HCT116 (cell line): ENCODE data around the gene SETD1A. TPM values are rescaled to one million over a fixed set of nuclear protein-coding genes. Genes with fewer than 3 reads are reported as not detected.

Source experiments
- ATAC-seq: fragments of 200-7000 bp; cut with Tn5 transposase; 2 replicates; pipeline ENCODE4 v1.9.1; 2020; ENCODE audit warnings: mild to moderate bottlenecking, moderate library complexity
- BruUV-seq: library from RNA; stranded (reverse); fragments of 400-500 nt; replicated peaks from 2 replicates; lab custom pipeline; 2021; lab: Mats Ljungman, UMichigan
- CTCF ChIA-PET: fragments of 300-600 bp; sonication (Branson Sonifier 250); formaldehyde crosslinking; loops from one replicate; lab custom pipeline; 2021; ENCODE audit warnings: antibody characterized with exemption; lab: Charles Lee
- POLR2A ChIA-PET: fragments of 300-600, 350-600 bp; sonication (Branson Sonifier 250); formaldehyde crosslinking; loops from one replicate; lab custom pipeline; 2021; ENCODE audit warnings: antibody characterized with exemption; lab: Charles Lee
- RAD21 ChIA-PET, 2 experiments: fragments of 300-600 bp; sonication (Branson Sonifier 250); formaldehyde crosslinking; loops; one replicate each; lab custom pipeline; 2023; ENCODE audit warnings: low total read pairs in 2 of 2; ENCODE audit not compliant: uncharacterized antibody in 2 of 2, unreplicated experiment in 2 of 2, low non-redundant PET in 1 of 2; lab: Charles Lee
- DNase-seq: peaks from one replicate; pipeline ENCODE4 v3.0.0-alpha.2; 2010; ENCODE audit warnings: low read depth, low spot score
- H2AFZ ChIP-seq: fragments of 200-600 bp; shearing (Covaris generic), sonication (generic); 2 replicates; pipeline ENCODE4 v1.6.1; 2017; ENCODE audit warnings: low read depth, mixed run types, mixed read lengths, antibody characterized with exemption, low read length; ENCODE audit not compliant: poor library complexity, severe bottlenecking
- H3K27ac ChIP-seq: 2 replicates; pipeline ENCODE4 v1.5.1; 2012; ENCODE audit warnings: low read depth, low read length
- H3K27me3 ChIP-seq: fragments of 200-600 bp; sonication (generic); 2 replicates; pipeline ENCODE4 v1.6.1; 2016; ENCODE audit warnings: mixed run types, low read length, mixed read lengths; ENCODE audit not compliant: insufficient read depth
- H3K36me3 ChIP-seq, 2 experiments: fragments of 200-500 bp in 1 of 2; fragments of 200-600 bp in 1 of 2; sonication (Bioruptor generic) in 1 of 2; sonication (generic) in 1 of 2; 2 replicates each; pipeline versions ENCODE4 v1.5.1 to v1.6.1; 2014 to 2016; ENCODE audit warnings: low read length in 2 of 2, inconsistent platforms in 1 of 2, mixed read lengths in 1 of 2, mixed run types in 1 of 2; ENCODE audit not compliant: insufficient read depth in 2 of 2, control insufficient read depth in 1 of 2
- H3K4me1 ChIP-seq, 2 experiments: fragments of 200-600 bp in 1 of 2; sonication (generic) in 1 of 2; 2 replicates each; pipeline versions ENCODE4 v1.5.1 to v1.6.1; 2012 to 2017; ENCODE audit warnings: low read length in 2 of 2, inconsistent platforms in 1 of 2, mild to moderate bottlenecking in 1 of 2, mixed read lengths in 1 of 2, mixed run types in 1 of 2, moderate library complexity in 1 of 2; ENCODE audit not compliant: insufficient read depth in 2 of 2, control insufficient read depth in 1 of 2
- H3K4me2 ChIP-seq: fragments of 200-600 bp; sonication (generic); 2 replicates; pipeline ENCODE4 v1.6.1; 2017; ENCODE audit warnings: mixed run types, low read length, mixed read lengths
- H3K4me3 ChIP-seq, 2 experiments: fragments of 200-600 bp in 1 of 2; sonication (generic) in 1 of 2; replicated peaks in 1 of 2; 2 replicates each; pipeline ENCODE4 v1.5.1; 2011 to 2016; ENCODE audit warnings: low read length in 2 of 2, control low read depth in 1 of 2, low read depth in 1 of 2, mild to moderate bottlenecking in 1 of 2, mixed read lengths in 1 of 2, mixed run types in 1 of 2
- H3K79me2 ChIP-seq: fragments of 200-600 bp; sonication (generic); 2 replicates; pipeline ENCODE4 v1.6.1; 2017; ENCODE audit warnings: mild to moderate bottlenecking, mixed run types, low read length, moderate library complexity, mixed read lengths; ENCODE audit not compliant: insufficient read depth
- H3K9ac ChIP-seq: fragments of 200-600 bp; sonication (generic); 2 replicates; pipeline ENCODE4 v1.6.1; 2016; ENCODE audit warnings: low read length, mixed read lengths
- H3K9me2 ChIP-seq: fragments of 200-600 bp; sonication (generic), shearing (Covaris generic); 2 replicates; pipeline ENCODE4 v1.6.1; 2017; ENCODE audit warnings: mixed run types, mild to moderate bottlenecking, moderate library complexity; ENCODE audit not compliant: insufficient read depth
- H3K9me3 ChIP-seq, 2 experiments: fragments of 200-500 bp in 1 of 2; fragments of 200-600 bp in 1 of 2; sonication (Bioruptor generic) in 1 of 2; sonication (generic) in 1 of 2; 2 replicates each; pipeline ENCODE4 v1.6.1; 2014 to 2017; ENCODE audit warnings: low read length in 2 of 2, mixed read lengths in 2 of 2, inconsistent platforms in 1 of 2, low read depth in 1 of 2, mild to moderate bottlenecking in 1 of 2, mixed run types in 1 of 2, moderate library complexity in 1 of 2; ENCODE audit not compliant: control insufficient read depth in 1 of 2, insufficient read depth in 1 of 2
- H4K20me1 ChIP-seq: fragments of 200-600 bp; sonication (generic), shearing (Covaris generic); 2 replicates; pipeline ENCODE4 v1.6.1; 2017; ENCODE audit warnings: mixed run types, mild to moderate bottlenecking, moderate library complexity; ENCODE audit not compliant: insufficient read depth
- POLR2A ChIP-seq: IDR thresholded peaks from 2 replicates; pipeline ENCODE4 v1.7.0; 2011; ENCODE audit warnings: borderline replicate concordance; ENCODE audit not compliant: insufficient read depth, insufficient read length; ENCODE audit errors: extremely low read depth
- POLR2AphosphoS5 ChIP-seq: IDR thresholded peaks from 2 replicates; pipeline ENCODE4 v1.6.1; 2011; ENCODE audit warnings: mild to moderate bottlenecking, low read depth, low read length, moderate library complexity
- RAD21 ChIP-seq: IDR thresholded peaks from 2 replicates; pipeline ENCODE4 v1.6.1; 2012; ENCODE audit warnings: low read depth, mild to moderate bottlenecking
- SIN3A ChIP-seq: IDR thresholded peaks from 2 replicates; pipeline ENCODE4 v1.6.1; 2012; ENCODE audit warnings: low read depth
- SRF ChIP-seq: IDR thresholded peaks from 2 replicates; pipeline ENCODE4 v1.6.1; 2012; ENCODE audit warnings: low read depth
- TCF7L2 ChIP-seq: IDR thresholded peaks from 2 replicates; pipeline ENCODE4 v1.7.0; 2011; ENCODE audit warnings: borderline replicate concordance, inconsistent platforms; ENCODE audit not compliant: insufficient read depth, insufficient read length; ENCODE audit errors: extremely low read depth
- YY1 ChIP-seq: IDR thresholded peaks from 2 replicates; pipeline ENCODE4 v1.6.1; 2011; ENCODE audit warnings: low read length, low read depth, moderate library complexity, mild to moderate bottlenecking; ENCODE audit not compliant: insufficient replicate concordance; ENCODE audit errors: extremely low read depth
- ZNF274 ChIP-seq: fragments of 200-500 bp; sonication (Bioruptor generic); IDR thresholded peaks from 2 replicates; pipeline ENCODE4 v1.6.1; 2014; ENCODE audit warnings: mild to moderate bottlenecking, low read depth, low read length, inconsistent platforms
- intact Hi-C: fragments of 100-400 bp; cut with micrococcal nuclease; formaldehyde crosslinking; loops from 2 replicates; pipeline ENCODE4 v1.10.0; 2022
- total RNA-seq: library from RNA; stranded (reverse); gene quantifications from one replicate; pipeline ENCODE4 v1.2.1, GENCODE V29; 2021; ENCODE audit not compliant: unreplicated experiment

SETD1A gene
- total RNA-seq, 1 experiment from 2014 or later = 26.9 TPM

DNA sequence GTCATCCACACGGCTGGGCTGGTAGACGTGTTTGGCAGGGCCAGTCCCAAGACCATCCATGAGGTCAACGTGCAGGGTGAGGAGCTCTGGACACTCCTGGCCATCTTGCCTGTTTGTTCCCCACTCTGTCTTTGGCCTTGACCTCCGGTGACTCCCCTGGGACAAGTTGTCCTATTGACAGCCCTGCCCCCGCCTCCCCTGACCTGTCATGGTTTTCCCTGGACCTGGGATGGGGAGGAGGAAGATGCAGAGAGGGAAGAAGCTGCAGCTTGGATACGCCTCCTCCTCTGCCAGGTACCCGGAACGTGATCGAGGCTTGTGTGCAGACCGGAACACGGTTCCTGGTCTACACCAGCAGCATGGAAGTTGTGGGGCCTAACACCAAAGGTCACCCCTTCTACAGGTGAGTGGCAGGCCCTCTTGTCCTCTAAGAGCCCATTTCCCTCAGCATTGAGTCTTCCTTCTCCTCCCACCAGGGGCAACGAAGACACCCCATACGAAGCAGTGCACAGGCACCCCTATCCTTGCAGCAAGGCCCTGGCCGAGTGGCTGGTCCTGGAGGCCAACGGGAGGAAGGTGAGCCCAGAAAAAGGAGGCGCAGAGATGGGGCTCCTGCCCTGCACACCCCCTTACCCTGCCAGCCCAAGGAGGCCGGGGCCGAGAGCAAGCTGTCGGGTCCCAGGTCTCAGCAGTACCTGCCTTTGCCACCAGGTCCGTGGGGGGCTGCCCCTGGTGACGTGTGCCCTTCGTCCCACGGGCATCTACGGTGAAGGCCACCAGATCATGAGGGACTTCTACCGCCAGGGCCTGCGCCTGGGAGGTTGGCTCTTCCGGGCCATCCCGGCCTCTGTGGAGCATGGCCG is 28.8 kb downstream of the SETD1A start:
- H3K4me3 ChIP-seq = no peak overlapping the region
- ChIA-PET RAD21 (interaction anchor here (0.6 to 1.8 kb wide), 6 partner anchors 59 to 156 kb away, joined by 4 to 7 read pairs (median 5); partner anchors contain the start of genes VKORC1 (in 1 of the 2), ZNF646 (in 1 of the 2) and ZNF668 (in 1 of the 2)), CTCF (interaction anchor here (0.8 to 4.0 kb wide), 19 partner anchors 8 to 882 kb away, joined by 3 to 29 read pairs (median 6); partner anchors contain the start of genes ARMC5, VKORC1 and ZNF843), POLR2A (interaction anchor here (1.8 kb wide), 1 partner anchor 156 kb away, joined by 6 read pairs; no protein-coding TSS in a partner anchor)
- H3K9me2 ChIP-seq = no peaks in the 10 kb centered on the region
- no peak overlapping the region for H3K9ac ChIP-seq
- no peaks in the 10 kb centered on the region for H4K20me1 ChIP-seq
- no peak for DNase-seq
- peak overlapping the region; percentile 49; the same call in 1 of the 2 replicates for H3K27ac ChIP-seq
- BruUV-seq = no TSS peak
- peak overlapping the region; percentile 73; the same call in 1 of the 2 replicates for H3K4me2 ChIP-seq
- no peak overlapping the region for H2AFZ ChIP-seq
- no peaks in the 10 kb centered on the region for H3K27me3 ChIP-seq
- H3K79me2 ChIP-seq = no peaks in the 10 kb centered on the region
- no peaks in the 10 kb centered on the region for H3K36me3 ChIP-seq
- intact Hi-C loops = loop anchor here (10.0 kb wide), 1 partner anchor 708 kb away; no protein-coding TSS in a partner anchor
- no peak for TF ChIP-seq TCF7L2
- ATAC-seq = no peak
- H3K4me1 ChIP-seq = peaks cover 0 to 14% of the 10 kb centered on the region in 2 experiments; a peak in 3 of 4 replicates
- no peaks in the 10 kb centered on the region for H3K9me3 ChIP-seq

DNA sequence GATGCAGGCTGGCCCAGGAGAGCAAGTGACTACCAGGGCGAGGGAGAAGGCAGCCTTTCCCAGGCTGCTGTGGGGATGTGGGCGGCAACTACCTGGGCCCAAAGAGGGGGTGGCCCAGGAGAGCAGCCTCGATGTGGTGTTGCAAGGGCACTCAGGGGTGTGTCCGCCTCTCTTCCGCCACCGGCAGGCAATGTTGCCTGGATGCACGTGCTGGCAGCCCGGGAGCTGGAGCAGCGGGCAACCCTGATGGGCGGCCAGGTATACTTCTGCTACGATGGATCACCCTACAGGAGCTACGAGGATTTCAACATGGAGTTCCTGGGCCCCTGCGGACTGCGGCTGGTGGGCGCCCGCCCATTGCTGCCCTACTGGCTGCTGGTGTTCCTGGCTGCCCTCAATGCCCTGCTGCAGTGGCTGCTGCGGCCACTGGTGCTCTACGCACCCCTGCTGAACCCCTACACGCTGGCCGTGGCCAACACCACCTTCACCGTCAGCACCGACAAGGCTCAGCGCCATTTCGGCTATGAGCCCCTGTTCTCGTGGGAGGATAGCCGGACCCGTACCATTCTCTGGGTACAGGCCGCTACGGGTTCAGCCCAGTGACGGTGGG is 30.1 kb downstream of the SETD1A start:
- ChIA-PET RAD21 (no interaction called here), CTCF (no interaction called here), POLR2A (no interaction called here)
- H3K4me1 ChIP-seq = peaks cover 0 to 14% of the 10 kb centered on the region in 2 experiments; a peak in 3 of 4 replicates
- no peak overlapping the region for H3K4me2 ChIP-seq
- H3K27me3 ChIP-seq = no peaks in the 10 kb centered on the region
- ATAC-seq = no peak
- H3K79me2 ChIP-seq = no peaks in the 10 kb centered on the region
- H3K4me3 ChIP-seq = no peak overlapping the region
- TF ChIP-seq SRF (no peak), YY1 (no peak), RAD21 (no peak), ZNF274 (no peak), SIN3A (no peak), POLR2AphosphoS5 (no peak), TCF7L2 (no peak), POLR2A (no peak)
- H3K9ac ChIP-seq = no peak overlapping the region
- no peak overlapping the region for H2AFZ ChIP-seq
- H4K20me1 ChIP-seq = no peaks in the 10 kb centered on the region
- H3K9me2 ChIP-seq = no peaks in the 10 kb centered on the region
- no peak overlapping the region for H3K27ac ChIP-seq
- no peaks in the 10 kb centered on the region for H3K9me3 ChIP-seq
- intact Hi-C loops = loop anchor here (10.0 kb wide), 1 partner anchor 707 kb away; no protein-coding TSS in a partner anchor
- DNase-seq = no peak
- no TSS peak for BruUV-seq
- H3K36me3 ChIP-seq = no peaks in the 10 kb centered on the region
